ENCODE results near the gene L3MBTL3.
"Not testable (repeated sequence)": the region's sequence is repeated elsewhere in the genome, so short reads cannot be mapped to it uniquely, and the experiment has no call there.

L3MBTL3 gene

GRCh38 chr6:130147111-130147510 lies 128.7 kb downstream of the L3MBTL3 start:
- no peak for DNase-seq

DNA sequence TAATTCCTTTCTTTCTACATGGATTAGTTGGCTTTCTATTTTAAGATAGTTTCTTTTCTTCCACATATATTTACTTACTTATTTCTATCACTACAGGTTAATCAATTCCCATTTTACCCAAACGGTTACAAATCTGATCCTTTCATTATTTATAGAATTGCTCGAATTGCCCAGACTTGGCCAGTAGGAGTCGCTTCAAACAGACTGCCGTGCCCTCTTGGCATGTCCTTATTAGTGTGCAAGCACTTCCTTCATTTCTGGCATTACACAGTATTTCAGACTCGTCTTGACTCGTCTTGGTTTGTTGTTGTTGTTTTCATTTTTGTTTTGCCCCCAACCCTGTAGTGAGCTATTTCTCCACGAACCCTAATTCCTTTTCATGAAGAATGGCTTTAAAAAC lies 129.8 kb downstream of the L3MBTL3 start:
- DNase-seq, result no peak

GRCh38 chr6:130149016-130149415 lies 130.6 kb downstream of the L3MBTL3 start:
- DNase-seq, result not testable (repeated sequence)

GRCh38 chr6:130150906-130151305 lies 132.5 kb downstream of the L3MBTL3 start:
- DNase-seq, result no peak

- DNase-seq, result no peak
These were observed 134.6 kb downstream of the L3MBTL3 start for GRCh38 chr6:130152908-130153510.

DNA sequence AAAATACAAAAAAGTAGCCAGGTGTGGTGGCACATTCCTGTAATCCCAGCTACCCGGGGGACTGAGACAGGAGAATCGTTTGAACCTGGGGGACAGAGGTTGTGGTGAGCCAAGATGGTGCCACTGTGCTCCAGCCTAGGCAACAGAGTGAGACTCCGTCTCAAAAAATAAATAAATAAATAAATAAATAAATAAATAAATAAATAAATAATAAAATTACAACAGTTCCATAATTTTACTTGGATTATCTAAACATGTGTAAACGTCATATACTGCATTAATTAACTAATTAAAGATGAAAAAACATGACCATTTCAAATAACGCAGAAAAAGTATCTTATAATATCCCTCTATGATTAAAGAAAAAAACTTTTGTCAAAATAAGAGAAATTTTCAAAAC lies 138.5 kb downstream of the L3MBTL3 start:
- DNase-seq, result no peak

GRCh38 chr6:130158056-130158455 lies 139.7 kb downstream of the L3MBTL3 start:
- DNase-seq, result no peak

- no peak for DNase-seq
These were observed 140.2 kb downstream of the L3MBTL3 start for GRCh38 chr6:130158548-130158947.

GRCh38 chr6:130159956-130160355 lies 141.6 kb downstream of the L3MBTL3 start:
- no peak for DNase-seq

DNA sequence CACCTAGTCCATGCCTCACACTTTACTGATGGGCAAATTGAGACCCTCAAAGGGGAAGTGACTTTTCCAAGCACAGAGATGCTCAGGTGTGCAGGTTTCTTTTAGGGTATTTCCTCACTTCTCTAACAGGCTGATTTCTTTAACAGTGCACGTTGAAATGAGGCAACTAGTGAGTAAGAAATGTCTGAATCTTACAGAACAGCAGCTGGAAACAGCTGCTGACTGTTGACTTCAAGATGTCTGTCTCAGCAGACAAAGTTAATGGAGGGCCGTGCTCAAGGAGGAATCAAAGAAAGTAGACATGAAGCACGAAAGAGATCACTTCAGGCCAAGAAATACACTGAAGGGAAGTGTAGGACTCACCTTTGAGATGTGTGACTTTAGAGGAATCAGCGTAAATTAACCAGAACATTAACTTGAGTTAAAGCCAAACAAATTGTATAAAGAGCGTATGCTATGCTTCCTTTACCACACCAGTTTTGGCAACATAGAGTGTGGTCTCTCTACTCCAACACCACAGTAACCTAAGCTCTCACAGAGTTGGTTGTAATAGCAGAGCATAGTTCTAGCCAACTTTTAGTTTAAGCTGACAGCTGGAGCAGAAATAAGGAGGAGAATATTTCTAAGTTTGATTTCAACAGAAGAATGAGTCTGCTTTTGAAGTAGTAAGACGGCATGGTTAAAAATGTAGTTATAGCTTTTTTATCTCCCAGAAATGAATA lies 143.5 kb downstream of the L3MBTL3 start:
- no peak for DNase-seq

GRCh38 chr6:130162421-130162820 lies 144.0 kb downstream of the L3MBTL3 start:
- DNase-seq, result no peak

- DNase-seq, result no peak
These were observed 144.9 kb downstream of the L3MBTL3 start for GRCh38 chr6:130163266-130163665.

- no peak for DNase-seq
These were observed 145.9 kb downstream of the L3MBTL3 start for GRCh38 chr6:130164251-130164650.

GRCh38 chr6:130167655-130168054 lies 149.3 kb downstream of the L3MBTL3 start:
- no peak for DNase-seq

GRCh38 chr6:130170160-130170559 lies 151.8 kb downstream of the L3MBTL3 start:
- DNase-seq, result not testable (repeated sequence)

DNA sequence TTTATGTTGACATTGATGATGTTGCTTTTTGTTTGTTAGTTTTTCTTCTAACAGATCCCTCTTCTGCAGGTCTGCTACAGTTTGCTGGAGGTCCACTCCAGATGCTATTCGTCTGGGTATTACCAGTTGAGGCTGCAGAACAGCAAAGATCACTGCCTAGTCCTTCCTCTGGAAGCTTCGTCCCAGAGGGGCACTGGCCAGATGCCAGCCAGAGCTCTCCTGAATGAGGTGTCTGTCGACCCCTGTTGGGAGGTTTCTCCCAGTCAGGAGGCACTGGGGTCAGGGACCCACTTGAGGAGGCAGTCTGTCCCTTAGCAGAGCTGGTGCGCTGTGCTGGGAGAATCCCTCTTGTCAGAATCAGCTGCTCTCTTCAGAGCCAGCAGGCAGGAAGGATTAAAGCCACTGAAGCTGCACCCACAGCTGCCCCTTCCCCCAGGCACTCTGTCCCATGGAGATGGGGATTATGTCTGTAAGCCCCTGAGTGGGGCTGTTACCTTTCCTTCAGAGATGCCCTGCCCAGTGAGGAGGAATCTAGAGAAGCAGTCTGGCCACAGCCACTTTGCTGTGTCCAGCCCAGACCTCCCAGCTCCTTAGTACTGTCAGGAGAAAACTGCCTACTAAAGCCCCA lies 155.1 kb downstream of the L3MBTL3 start:
- DNase-seq, result not testable (repeated sequence)

GRCh38 chr6:130176378-130176777 lies 158.0 kb downstream of the L3MBTL3 start:
- DNase-seq, result no peak

DNA sequence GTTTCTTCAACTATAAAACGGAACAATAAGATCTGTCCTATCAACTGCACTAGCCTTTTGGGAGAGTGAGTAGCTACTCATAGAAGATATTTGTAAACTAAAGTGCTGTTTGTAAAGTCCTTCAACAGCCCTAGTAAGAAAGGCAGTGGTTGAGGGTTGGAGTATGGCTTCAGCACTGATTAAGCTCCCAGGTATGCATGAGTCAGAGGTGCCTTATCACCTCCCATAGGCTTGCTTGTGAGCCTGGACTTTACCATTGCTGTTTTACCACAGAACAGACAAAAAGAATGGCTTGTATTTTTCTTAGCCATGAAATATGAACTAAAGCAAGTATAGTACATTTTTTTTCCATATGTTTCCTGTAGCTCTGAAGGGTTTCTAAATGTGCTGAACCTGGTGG lies 160.3 kb downstream of the L3MBTL3 start:
- no peak for DNase-seq

DNA sequence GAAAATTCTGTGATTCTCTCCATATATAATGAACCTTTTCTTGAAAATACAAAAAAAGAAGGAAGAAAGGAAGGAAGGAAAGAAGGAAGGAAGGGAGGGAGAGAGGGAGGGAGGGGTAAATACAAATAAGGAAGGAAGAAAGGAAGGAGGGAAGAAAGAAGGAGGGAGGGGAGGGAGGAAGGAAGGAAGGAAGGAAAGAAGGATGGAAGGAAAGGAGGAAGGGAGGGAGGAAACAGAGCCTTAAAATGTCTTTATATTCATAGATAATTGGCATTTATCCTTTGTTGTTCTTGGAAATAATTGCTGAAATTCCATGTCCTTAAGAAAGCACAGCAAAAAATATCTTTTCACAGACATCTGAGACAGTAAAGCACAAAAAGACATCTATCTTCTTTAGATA lies 164.1 kb downstream of the L3MBTL3 start:
- no peak for DNase-seq

- DNase-seq, result no peak
These were observed 165.2 kb downstream of the L3MBTL3 start for GRCh38 chr6:130183271-130184222.

- no peak for DNase-seq
These were observed 167.3 kb downstream of the L3MBTL3 start for GRCh38 chr6:130185658-130186057.

DNA sequence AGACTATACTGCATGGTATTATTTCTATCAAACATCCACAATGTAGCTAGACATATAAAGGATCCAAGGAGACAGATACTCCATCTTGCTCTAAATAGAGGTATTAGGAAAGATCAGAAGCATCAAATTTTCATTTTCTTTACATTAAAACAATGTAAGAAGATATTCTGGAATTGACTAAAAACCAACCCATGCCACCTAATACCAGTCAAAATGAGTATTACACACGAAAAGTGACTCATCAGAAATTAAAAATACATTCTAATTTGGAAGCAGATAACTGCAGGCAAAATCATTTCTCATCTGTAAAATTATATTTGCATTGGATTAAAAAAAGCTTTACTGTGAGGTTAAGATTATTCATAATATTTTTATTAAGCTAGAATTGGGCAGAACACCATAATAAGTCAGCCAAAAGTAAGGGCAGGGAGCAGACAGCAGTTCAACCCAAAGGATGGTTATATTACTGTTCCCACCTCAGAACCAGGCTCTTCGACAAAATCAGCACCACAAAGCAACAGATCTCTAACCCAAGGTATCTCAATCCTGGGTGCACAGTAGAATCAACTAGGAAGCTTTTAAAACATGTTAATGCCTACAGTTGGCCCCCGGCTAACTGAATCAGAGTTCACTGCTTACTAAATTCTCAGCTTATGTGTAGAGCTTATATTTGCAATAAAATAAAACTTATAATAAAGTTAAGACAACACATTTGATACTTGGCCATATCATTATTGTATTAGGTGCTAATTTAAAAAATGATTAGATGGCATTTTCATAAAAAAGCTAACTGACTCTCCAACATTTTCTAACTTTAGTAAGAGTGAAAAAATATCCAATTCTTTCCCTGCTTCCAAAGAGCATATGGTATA lies 169.2 kb downstream of the L3MBTL3 start:
- no peak for DNase-seq
